Measurements from ENCODE around the gene LSP1.

LSP1 gene

DNA sequence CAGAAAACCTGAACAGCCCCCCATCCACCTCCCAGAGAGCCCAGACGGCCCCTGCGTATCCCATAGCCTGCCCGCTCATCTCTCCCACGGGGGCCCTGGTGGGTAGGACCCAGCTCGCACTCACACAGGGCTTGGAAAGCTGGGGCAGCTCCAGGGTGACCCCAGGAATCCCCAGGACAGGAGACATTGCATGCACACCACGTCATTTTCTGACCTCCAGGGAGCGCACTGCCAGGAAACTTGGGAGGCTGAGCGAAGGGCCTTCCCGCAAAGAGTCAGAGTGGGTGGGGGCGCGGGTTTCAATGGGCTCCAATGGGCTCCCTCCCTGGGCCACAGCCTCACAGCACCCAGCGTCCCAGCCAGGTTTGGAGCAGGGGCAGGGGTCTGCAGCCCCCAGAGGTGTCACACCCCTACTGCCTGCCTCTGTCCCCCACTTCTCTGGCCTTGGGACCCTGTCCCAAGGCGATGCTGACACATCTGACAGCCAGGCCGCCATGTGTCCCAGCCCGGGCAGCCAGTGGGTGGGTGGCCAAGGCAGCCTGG, 26.3 kb upstream of the LSP1 start:
- no peak for FAIRE-seq
- peak; percentile 45 for DNase-seq (ENCODE audit: insufficient read length)
- TF ChIP-seq POLR2A (IDR thresholded peaks at IDR 0.05; ENCODE audit: low read depth, low read length) (no peak), TAF1 (IDR thresholded peaks at IDR 0.05; ENCODE audit: borderline replicate concordance, low read depth, low read length) (no peak), POLR2AphosphoS5 (IDR thresholded peaks at IDR 0.05; ENCODE audit: low read depth, low read length) (no peak)

DNA sequence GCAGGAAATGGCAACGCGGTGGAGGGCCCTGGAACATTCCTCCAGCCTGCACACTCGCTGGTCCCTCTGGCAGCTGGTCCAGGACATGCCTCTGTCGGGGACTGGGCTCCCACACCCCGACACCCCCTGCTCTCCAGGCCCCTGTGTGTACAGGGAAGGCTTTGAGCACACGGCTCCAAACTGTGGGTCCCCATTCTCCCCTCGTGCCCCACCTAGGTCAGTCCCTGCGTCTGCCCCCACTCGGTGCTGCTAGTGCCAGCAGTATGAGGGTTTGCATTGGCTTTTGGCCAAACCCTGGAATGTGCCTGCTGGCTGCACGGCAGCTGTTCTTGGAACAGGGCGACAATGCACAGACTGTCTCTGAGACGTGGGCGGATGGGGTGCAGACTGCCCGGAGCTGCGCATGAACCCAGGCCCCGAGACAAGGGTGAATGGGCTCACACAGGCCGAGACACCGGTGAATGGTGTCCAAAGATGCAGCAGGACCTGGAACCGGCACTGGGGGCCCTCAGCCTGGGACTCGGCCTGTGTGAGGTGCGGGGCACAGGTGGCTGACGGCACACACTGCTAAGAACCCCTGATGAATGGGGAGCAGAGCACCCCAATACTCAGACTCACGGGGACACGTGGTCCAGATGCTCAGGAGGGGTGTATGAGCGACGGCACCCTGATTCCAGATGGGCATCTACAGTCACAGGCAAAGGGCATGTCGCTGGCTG, 25.6 kb upstream of the LSP1 start:
- no peak for TF ChIP-seq POLR2A (IDR thresholded peaks at IDR 0.05; ENCODE audit: low read depth, low read length)
- no peak for TF ChIP-seq POLR2AphosphoS5 (IDR thresholded peaks at IDR 0.05; ENCODE audit: low read depth, low read length)
- TF ChIP-seq TAF1 (IDR thresholded peaks at IDR 0.05; ENCODE audit: borderline replicate concordance, low read depth, low read length): no peak
- DNase-seq (ENCODE audit: insufficient read length) (no peak), FAIRE-seq (no peak)

DNA sequence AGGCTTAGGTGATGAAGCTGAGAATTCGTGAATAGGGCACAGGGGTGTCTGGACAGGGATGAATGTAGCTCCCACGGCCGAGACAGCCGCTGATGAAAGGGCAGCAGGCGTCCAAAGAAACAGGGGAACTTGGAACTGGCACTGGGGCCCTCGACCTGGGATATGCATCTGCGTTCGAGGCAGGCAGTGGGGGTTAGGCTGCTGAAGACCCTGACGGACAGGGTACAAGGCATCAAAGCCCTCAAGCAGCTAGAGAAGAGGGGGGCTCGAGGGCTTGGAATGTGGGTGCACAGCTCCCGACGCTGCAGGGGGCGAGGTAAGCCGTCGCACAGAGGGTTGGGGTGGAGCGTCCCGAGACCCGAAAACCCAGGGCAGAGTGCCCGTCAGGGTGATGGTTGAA, 25.0 kb upstream of the LSP1 start:
- TF ChIP-seq TAF1 (IDR thresholded peaks at IDR 0.05; ENCODE audit: borderline replicate concordance, low read depth, low read length) (no peak), POLR2AphosphoS5 (IDR thresholded peaks at IDR 0.05; ENCODE audit: low read depth, low read length) (no peak)
- no peak for FAIRE-seq
- no peak for DNase-seq (ENCODE audit: insufficient read length)

DNA sequence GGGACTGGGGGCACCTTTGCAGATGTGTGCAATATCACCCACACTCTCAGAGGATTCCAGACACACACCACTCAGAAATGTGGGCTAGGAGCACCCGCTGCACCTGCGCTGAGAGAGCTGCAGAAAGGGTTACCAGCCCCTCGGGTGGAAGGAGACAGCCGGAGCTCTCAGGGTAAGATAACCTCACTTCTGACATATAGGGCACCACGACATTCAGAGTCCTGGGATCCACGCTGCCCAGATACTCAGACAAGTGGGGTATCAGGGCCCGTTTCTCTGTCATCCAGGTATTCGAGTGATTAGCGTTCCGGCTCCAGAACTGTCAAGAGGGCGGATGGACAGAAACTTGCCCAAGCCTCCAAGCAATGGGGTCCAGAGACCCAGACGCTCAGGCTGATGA, 24.3 kb upstream of the LSP1 start:
- DNase-seq (ENCODE audit: insufficient read length) (no peak), FAIRE-seq (no peak)
- no peak for TF ChIP-seq POLR2AphosphoS5 (IDR thresholded peaks at IDR 0.05; ENCODE audit: low read depth, low read length)
- TF ChIP-seq POLR2A (IDR thresholded peaks at IDR 0.05; ENCODE audit: low read depth, low read length): no peak
- TF ChIP-seq TAF1 (IDR thresholded peaks at IDR 0.05; ENCODE audit: borderline replicate concordance, low read depth, low read length): no peak

DNA sequence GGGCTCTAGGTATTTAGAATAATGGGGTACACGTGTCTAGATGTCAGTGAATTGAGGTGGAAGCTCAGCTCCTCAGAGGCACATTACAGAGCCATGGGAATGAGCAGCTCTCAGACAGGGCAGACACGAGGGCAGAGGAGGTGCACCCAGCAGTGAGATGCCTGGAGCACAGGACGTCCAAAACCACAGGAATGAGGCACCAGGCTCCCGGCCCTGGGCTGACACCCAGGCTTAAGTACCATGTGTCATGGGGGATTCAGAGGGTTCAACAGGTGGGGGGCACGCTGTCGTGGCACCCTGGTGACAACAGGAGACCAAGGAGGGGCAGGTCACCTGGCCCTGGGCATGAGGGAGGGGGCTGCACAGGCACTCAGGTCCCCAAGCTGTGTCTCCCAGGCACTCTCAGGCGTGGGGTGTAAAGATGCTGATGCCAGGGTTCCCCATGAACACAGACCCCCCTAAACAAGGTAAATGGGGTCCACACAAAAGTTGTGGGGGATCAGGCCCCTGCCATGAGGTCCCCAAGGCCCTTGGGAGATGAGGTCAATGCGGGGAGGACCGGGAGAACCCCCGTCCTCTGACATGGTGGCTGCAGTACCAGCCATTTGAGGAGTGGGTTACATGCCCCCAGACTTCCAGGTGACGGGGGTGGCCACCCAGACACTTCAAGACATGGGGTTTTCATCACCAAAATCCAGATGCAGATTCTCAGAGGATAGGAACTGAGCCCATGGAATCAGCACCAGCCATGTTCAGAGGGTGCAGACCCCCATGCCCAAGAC, 23.7 kb upstream of the LSP1 start:
- TF ChIP-seq POLR2AphosphoS5 (IDR thresholded peaks at IDR 0.05; ENCODE audit: low read depth, low read length) (no peak), TAF1 (IDR thresholded peaks at IDR 0.05; ENCODE audit: borderline replicate concordance, low read depth, low read length) (no peak), POLR2A (IDR thresholded peaks at IDR 0.05; ENCODE audit: low read depth, low read length) (no peak)
- FAIRE-seq (no peak), DNase-seq (ENCODE audit: insufficient read length) (peak; percentile 25)

DNA sequence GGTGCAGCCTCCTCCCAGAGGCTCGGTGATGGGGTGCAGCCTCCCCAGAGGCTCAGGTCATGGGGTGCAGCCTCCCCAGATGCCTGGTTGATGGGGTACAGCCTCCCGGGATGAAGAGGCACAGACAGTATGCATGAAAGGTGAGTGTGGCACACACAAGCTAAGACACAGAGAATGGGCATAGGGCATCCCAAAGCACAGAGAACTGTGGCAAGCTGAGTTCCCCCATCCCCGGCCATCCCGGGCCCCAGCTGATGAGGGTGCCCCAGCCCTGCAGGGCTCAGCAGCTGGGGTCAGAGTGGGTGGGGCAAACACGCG, 22.9 kb upstream of the LSP1 start:
- DNase-seq (ENCODE audit: insufficient read length) (peak; percentile 22), FAIRE-seq (no peak)
- TF ChIP-seq POLR2A (IDR thresholded peaks at IDR 0.05; ENCODE audit: low read depth, low read length) (no peak), POLR2AphosphoS5 (IDR thresholded peaks at IDR 0.05; ENCODE audit: low read depth, low read length) (no peak), TAF1 (IDR thresholded peaks at IDR 0.05; ENCODE audit: borderline replicate concordance, low read depth, low read length) (no peak)

DNA sequence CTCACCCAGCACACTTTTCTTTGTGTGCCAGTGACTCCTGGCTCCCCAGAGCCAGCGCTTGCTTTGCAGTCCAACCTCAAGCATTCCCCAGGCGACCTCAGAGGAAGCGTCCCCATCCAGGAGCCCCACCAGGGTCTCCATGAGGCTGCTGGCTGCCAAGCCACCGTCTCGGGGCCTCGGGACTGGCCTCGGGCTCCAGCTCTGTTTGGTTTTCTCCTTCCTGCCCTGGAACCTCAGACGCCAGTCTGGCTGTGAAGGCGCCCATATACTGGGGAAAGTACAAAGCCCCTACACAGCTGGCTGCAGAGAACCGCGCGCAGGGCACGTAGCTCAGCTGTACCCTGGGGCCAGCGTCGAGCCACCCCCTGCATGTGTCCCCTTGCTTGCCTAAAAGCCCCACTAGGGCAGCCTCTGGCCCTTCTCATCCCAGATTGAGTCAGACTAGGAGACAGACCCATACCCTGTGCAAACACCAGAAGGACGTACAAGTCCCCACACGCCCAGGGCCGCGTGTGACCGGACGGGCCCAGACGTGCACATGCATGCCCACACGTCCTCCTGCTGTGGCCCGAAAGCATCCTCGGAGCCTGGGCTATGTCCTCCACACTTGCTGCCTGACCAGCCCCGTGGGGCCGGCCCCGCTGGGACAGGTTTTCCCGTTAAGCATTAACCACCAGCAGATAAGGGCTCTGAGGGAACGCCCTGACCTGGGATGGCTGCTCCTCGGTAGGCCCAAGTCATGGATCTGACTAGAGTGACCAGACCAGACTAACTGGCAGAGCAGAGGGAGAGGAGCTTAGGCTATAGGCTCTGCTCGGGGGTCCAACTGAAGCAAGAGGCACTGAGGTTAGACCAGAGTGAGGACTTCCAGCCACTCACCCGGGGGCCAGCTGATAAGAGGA, 22.3 kb upstream of the LSP1 start:
- peak; percentile 64 for FAIRE-seq
- DNase-seq (ENCODE audit: insufficient read length): peak; percentile 38

DNA sequence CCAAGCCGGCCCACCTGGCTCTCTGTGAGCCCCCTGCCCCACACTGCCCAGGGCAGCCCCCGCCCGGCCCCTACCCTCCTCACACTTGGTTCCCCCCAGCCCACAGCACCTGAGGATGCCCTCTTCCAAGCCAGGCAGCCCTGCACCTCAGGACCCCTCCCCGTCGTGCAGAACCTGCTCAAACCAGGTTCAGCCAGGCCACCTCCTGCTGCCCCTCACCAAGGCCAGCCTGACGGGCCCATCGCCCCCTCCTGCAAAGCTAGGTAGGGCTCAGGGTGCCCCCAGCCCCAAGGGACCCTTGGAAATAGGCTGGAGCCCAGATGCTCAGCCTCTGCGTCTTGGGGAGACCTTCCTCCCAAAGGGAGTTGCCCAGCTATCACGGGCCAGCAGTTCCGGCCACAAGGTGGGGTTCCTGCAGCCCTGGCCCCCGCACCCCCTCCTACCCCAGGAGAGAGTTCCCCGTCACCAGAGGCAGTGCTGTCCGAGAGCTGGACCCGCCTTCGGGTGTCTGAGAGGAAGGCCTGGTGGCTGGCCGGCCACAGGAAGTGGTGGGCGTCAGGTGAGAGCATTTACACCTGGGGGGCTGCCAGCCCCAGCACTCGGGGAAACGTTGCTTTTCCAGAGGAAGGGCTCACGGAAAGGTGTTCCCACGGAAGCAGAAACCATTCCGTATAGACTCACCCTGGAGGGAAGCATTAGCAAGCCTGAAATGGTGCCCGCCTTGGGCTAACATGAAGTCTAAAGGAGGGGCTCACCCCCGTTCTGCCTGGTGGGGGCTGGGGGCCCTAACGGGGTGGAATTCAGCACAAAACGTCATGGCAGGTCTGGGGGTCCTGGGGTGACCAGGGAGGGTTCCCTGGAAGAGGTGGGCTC, 21.3 kb upstream of the LSP1 start:
- no peak for TF ChIP-seq POLR2AphosphoS5 (IDR thresholded peaks at IDR 0.05; ENCODE audit: low read depth, low read length)
- TF ChIP-seq POLR2A (IDR thresholded peaks at IDR 0.05; ENCODE audit: low read depth, low read length): no peak
- no peak for TF ChIP-seq TAF1 (IDR thresholded peaks at IDR 0.05; ENCODE audit: borderline replicate concordance, low read depth, low read length)
- DNase-seq (ENCODE audit: insufficient read length): peak; percentile 22
- FAIRE-seq: no peak

More for the DNA sequence above, 22.3 kb upstream of the LSP1 start:
- TF ChIP-seq TAF1 (IDR thresholded peaks at IDR 0.05; ENCODE audit: borderline replicate concordance, low read depth, low read length) (no peak), POLR2AphosphoS5 (IDR thresholded peaks at IDR 0.05; ENCODE audit: low read depth, low read length) (no peak), POLR2A (IDR thresholded peaks at IDR 0.05; ENCODE audit: low read depth, low read length) (no peak)

DNA sequence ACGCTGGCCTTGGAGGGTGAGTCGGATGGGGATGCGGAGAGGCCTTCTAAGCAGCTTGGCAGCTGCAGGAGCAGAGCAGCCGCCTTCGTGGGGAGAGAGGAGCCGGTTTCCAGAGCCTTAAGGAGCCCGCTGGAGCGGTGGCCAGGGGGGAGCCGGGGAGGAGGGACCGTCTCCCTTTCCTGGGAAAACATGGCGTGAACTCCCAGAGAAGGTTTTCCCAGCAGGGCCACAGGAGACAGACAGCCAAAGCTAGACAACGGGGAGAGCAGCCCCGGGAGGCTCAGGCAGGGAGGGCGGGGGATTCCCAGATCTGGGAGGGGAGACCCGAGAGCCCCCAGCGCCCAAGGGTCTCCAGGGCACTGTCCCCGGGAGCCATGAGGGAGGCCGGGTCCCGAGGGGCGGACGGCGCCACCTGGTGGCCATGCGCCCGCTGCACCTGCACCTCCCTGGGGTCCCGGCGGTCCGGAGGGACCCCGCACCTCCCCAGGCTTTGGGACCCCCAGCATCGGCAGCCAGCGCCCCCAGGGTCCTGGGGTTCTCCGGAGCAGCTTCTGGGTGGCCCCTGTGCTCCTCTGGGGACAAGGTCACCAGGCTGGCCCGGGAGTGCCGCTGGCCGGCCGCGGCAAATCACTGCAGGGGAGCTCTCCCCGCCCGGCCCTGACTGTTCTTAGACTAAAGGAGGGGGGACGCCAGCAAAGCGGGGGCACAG, 20.5 kb upstream of the LSP1 start:
- TF ChIP-seq TAF1 (IDR thresholded peaks at IDR 0.05; ENCODE audit: borderline replicate concordance, low read depth, low read length): no peak
- no peak for TF ChIP-seq POLR2AphosphoS5 (IDR thresholded peaks at IDR 0.05; ENCODE audit: low read depth, low read length)
- TF ChIP-seq POLR2A (IDR thresholded peaks at IDR 0.05; ENCODE audit: low read depth, low read length): no peak
- DNase-seq (ENCODE audit: insufficient read length) (peak; percentile 91), FAIRE-seq (peak; percentile 84)

DNA sequence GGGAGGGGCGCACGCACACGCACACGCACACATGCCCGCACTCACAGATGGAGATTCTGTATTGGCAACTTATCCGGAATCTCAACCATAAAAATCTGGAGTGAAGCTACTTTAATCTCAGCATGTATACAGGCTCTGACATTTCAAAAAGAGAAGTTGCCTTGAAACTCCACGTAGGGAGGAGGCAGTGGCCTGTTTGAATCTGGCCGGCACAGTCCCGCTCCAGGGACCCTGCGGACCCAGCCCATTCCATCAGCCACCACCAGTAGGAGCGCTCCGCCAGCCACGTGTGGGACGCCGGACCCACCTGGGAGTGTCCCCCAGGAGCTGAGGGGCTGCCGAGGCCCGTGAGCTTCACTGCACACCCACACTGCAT, 20.0 kb upstream of the LSP1 start:
- FAIRE-seq (no peak), DNase-seq (ENCODE audit: insufficient read length) (no peak)
- TF ChIP-seq POLR2AphosphoS5 (IDR thresholded peaks at IDR 0.05; ENCODE audit: low read depth, low read length): no peak
- no peak for TF ChIP-seq TAF1 (IDR thresholded peaks at IDR 0.05; ENCODE audit: borderline replicate concordance, low read depth, low read length)
- TF ChIP-seq POLR2A (IDR thresholded peaks at IDR 0.05; ENCODE audit: low read depth, low read length): no peak
